Endometrium (tissue), 2 donors: ENCODE results near the gene NEUROD4.
"Not testable (repeated sequence)": the region's sequence is repeated elsewhere in the genome, so short reads cannot be mapped to it uniquely, and the experiment has no call there.

Source experiments
- FAIRE-seq: peaks from 2 replicates; lab custom pipeline; 2012; peaks lifted over from hg19 to GRCh38; lab: Jason Lieb, UNC
- donor health status: control.
- donor health status: control.

The NEUROD4 gene

GRCh38 chr12:55019784-55020183, at the start of gene NEUROD4:
Gene NEUROD4 (plus strand): TSS chr12:55019974. CDS start chr12:55026440, 6,466 bp downstream.
- no peak for FAIRE-seq

DNA sequence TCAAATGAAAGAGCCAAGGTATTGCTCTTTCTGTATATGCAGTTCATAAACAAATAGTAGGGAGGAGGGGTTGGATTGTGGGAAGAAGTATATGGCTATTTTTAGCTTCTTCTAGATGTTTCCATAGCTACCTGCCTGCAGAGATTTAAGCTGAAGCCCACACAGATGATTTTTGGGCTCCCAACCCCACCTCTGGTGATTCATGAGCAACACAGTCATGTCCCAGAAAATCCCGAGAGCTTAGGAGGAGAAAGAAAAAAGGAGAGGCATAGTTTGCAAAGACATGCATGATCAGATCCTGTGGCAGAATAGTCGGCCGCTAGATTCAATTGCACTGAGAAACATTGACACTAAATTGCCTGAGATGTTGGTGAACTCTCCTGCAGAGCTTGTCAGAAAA, 49.0 kb upstream of the NEUROD4 start:
- FAIRE-seq: no peak

GRCh38 chr12:54973556-54973955, 46.2 kb upstream of the NEUROD4 start:
- no peak for FAIRE-seq

GRCh38 chr12:54974279-54974678, 45.5 kb upstream of the NEUROD4 start:
- no peak for FAIRE-seq

- FAIRE-seq: no peak
Measured at GRCh38 chr12:54975272-54975671, 44.5 kb upstream of the NEUROD4 start.

- no peak for FAIRE-seq
Measured at GRCh38 chr12:54975875-54976274, 43.9 kb upstream of the NEUROD4 start.

- no peak for FAIRE-seq
Measured at GRCh38 chr12:54977155-54977554, 42.6 kb upstream of the NEUROD4 start.

DNA sequence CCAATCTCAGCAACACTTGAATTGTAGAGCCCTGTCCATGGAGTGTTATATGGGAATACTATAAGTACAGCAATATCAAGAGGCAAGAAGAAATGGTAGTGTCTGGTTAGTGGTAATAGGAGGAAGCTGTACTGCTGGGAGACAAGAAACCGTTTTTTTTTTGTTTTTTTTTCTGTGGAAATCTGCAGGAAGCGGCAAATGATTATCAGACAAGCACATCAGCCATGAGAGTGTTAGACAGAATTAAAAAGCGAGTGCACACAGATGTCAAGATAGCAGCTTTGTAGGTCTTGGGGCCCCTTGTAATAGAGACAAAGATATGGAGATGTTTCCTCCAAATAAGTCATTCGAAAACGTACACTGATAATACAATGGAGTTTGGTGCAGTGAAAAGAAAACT, 41.9 kb upstream of the NEUROD4 start:
- FAIRE-seq: no peak

GRCh38 chr12:54980341-54980740, 39.4 kb upstream of the NEUROD4 start:
- FAIRE-seq: no peak

- no peak for FAIRE-seq
Measured at GRCh38 chr12:54981796-54982195, 38.0 kb upstream of the NEUROD4 start.

GRCh38 chr12:54983536-54984101, 36.2 kb upstream of the NEUROD4 start:
- FAIRE-seq: no peak

DNA sequence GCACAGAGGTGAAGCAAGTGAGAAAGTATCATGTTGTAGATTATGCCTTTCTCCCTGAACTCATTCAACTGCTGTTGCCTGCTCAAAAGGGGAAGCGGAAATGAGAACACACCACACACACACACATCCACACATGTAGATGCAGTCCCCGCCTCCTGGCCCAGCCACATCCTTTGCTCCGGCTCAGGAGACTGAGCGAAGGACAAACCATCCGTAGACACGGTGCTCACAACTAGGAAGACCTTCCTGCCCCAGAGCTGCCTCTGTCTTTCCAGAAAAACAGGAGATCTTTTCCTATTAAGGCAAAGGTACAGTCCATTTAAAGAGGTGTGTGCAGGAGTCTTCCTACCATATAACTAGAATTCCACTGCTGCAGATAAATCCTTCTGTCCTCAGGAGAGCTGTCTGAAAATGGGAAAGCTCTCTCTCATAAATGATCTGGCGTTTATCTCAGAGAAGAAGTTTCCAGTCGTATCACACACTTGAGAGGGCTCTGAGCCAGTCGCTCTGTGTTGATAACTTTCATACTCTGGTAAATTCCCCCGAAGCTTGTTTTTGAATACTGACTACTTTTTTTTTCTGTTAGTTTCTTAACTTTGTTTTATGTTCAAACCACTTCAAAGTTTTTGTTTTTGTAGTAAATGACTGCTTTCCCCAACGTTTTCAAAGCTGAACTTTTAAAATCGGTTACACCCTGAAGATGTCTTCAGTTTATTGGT, 35.0 kb upstream of the NEUROD4 start, which contains the start of gene TESPA1:
Gene TESPA1 (minus strand): TSS at position 105 of the 719 bp plus-strand sequence. CDS start 10,200 bp downstream, outside the sequence.
- FAIRE-seq: peak; percentile 64

GRCh38 chr12:54986773-54987172, 33.0 kb upstream of the NEUROD4 start:
- not testable (repeated sequence) for FAIRE-seq

- FAIRE-seq: no peak
Measured at GRCh38 chr12:54987611-54988231, 32.1 kb upstream of the NEUROD4 start.

- no peak for FAIRE-seq
Measured at GRCh38 chr12:54988402-54989054, 31.2 kb upstream of the NEUROD4 start.

- FAIRE-seq: no peak
Measured at GRCh38 chr12:54989829-54990228, 29.9 kb upstream of the NEUROD4 start.

DNA sequence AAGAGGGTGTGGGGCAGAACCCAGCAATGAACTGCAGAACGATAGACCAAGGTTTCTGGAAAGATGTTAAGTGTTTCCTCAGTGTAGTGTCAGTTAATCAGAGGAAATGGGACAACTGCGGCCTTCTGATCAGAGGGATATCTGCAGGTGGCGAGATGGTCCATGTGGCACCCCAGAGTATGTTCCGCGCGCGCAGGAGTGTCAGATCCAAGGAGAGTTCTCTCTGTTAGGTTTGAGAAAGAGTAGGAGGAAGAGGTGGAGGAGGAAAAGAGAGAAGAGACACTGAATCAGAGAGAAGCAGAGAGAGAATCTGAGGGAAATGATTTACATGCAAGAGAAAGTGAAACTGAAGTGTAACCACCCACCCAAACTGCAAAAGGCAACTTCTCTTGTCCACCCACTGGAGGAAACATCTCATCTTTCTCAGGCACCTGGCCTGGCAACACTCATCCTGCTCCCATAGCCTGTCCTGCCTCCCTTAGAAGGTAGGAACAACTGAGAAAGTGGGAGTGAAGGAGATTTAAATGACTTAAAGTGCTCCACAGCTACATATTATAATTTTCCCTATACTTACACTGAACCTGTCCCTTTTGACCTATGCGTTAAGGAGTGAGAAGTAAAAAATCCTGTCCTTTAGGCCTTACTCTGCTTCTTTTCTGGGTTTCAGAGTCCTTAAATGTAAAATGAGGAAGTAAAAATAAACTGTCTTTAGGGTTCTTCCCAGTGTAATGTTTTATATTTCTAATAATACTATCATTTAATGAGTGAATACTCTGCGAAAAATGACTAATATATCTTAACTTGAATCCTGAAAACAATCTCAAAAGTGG, 28.4 kb upstream of the NEUROD4 start:
- no peak for FAIRE-seq

GRCh38 chr12:54991991-54992375, 27.8 kb upstream of the NEUROD4 start:
- FAIRE-seq: no peak

- FAIRE-seq: peak; percentile 71
Measured at GRCh38 chr12:54993181-54993835, 26.5 kb upstream of the NEUROD4 start.

DNA sequence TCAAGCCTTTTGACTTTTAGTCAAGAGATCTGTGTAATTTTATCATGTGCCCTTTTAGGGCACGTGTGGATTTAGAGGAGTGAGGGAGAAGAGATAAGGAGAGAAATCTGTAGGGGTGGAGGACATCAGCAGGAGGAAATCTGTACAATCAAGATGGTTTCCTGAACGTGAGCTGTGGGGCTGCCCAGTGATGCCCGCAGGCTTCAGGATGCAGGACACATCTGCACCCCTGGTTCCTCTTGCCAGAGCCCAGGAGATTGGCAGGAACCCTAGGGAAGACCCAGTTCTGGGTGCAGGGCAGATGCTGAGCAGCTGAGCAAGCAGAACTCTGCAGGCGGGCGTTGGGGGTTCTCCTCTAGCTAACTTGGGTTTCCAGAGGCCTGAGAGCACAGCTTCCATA, 23.6 kb upstream of the NEUROD4 start:
- FAIRE-seq: no peak

- FAIRE-seq: no peak
Measured at GRCh38 chr12:54997929-54998522, 21.7 kb upstream of the NEUROD4 start.
